Measurements from ENCODE around the gene AASDH. TPM values are rescaled to one million over a fixed set of nuclear protein-coding genes. Genes with fewer than 3 reads are reported as not detected.

The AASDH gene
- total and polyA plus RNA-seq, 7 experiments from 2014 or later, result 10.2 to 26.8 (median 15.8) TPM

Other genes starting within 250 kb of the AASDH start
- 10 to 100 TPM in 3 of 5 experiments, 1 to 10 TPM in 2; 7.7 to 30.7 (median 15.3) TPM for gene PPAT, start 48.1 kb upstream of the AASDH start, total RNA-seq
- 10 to 100 TPM; 10.4 to 16.5 TPM for gene PPAT, start 48.1 kb upstream of the AASDH start, polyA plus RNA-seq
- 100 to 1,000 TPM in 1 of 5 experiments, 10 to 100 TPM in 4; 25.5 to 157 (median 26.8) TPM for gene PAICS, start 48.8 kb upstream of the AASDH start, total RNA-seq
- 10 to 100 TPM; 36.8 to 48.0 TPM for gene PAICS, start 48.8 kb upstream of the AASDH start, polyA plus RNA-seq
- 100 to 1,000 TPM in 4 of 5 experiments, 10 to 100 TPM in 1; 98.4 to 145 (median 109) TPM for gene SRP72, start 80.1 kb upstream of the AASDH start, total RNA-seq
- 100 to 1,000 TPM; 143 to 174 TPM for gene SRP72, start 80.1 kb upstream of the AASDH start, polyA plus RNA-seq
- under 1 TPM in 2 of 5 experiments, not detected in 3; 0.19 to 0.43 TPM for gene ARL9, start 118.3 kb upstream of the AASDH start, total RNA-seq
- not detected for gene ARL9, start 118.3 kb upstream of the AASDH start, polyA plus RNA-seq

Data from naive thymus-derived CD4-positive, alpha-beta T cell (primary cell).